HG02610 (cell line): ENCODE results near the gene PAPSS2.
"Not testable (repeated sequence)": the region's sequence is repeated elsewhere in the genome, so short reads cannot be mapped to it uniquely, and the experiment has no call there.

Experiments
- ATAC-seq: cut with Tn5 transposase; IDR thresholded peaks from one replicate; pipeline ENCODE4 v1.9.1; 2021; ENCODE audit warnings: mild to moderate bottlenecking, moderate library complexity; ENCODE audit not compliant: unreplicated experiment

Gene PAPSS2

DNA sequence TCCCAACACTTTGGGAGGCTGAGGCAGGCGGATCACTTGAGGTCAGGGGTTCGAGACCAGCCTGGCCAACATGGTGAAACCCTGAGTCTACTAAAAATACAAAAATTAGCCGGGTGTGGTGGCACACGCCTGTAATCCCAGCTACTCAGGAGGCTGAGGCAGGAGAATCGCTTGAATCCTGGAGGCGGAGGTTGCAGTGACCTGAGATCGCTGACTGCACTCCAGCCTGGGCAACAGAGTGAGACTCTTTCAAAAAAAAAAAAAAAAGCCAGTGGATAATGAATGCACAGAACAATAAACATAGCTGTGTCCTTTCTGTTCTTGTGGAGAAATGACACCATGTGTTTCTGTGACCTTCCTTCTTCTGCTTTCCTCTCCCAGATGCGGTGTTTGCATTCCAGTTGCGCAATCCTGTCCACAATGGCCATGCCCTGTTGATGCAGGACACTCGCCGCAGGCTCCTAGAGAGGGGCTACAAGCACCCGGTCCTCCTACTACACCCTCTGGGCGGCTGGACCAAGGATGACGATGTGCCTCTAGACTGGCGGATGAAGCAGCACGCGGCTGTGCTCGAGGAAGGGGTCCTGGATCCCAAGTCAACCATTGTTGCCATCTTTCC, 83.4 kb downstream of the PAPSS2 start:
- not testable (repeated sequence) for ATAC-seq

DNA sequence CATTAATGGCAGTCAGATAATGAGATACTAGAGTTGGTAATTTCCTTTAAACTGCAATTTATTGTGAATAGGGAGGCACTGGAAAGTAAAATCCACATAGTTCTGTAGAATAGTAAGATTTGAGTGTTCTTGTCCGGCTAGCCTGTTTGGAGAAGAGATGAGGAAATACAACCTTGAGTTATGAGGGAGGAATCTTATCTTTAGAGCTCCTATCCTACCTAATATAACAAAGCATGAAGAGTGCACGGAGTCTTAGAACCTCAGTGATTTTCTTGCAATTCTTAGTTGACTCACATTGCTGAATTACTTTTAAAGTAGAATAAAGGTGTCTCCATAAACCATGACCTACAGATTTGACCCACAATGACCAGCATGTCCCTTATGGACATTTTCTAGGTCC, 84.9 kb downstream of the PAPSS2 start:
- no peak for ATAC-seq

DNA sequence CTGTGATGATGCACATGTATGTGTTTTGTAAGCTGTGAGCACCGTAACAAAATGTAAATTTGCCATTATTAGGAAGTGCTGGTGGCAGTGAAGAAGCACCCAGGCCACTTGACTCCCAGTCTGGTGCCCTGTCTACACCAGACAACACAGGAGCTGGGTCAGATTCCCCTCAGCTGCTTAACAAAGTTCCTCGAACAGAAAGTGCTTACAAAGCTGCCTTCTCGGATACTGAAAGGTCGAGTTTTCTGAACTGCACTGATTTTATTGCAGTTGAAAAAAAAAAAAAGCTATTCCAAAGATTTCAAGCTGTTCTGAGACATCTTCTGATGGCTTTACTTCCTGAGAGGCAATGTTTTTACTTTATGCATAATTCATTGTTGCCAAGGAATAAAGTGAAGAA, 87.2 kb downstream of the PAPSS2 start:
- no peak for ATAC-seq

DNA sequence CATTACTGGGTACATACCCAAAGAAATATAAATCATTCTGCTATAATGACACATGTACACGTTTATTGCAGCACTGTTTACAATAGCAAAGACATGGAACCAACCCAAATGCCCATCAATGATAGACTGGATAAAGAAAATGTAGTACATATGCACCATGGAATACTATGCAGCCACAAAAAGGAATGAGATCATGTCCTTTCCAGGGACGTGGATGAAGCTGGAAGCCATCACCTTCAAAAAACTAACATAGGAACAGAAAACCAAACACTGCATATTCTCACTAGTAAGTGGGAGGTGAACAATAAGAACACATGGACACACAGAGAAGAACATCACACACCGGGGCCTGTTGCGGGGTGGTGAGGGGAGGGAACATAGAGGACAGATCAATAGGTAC, 88.6 kb downstream of the PAPSS2 start:
- ATAC-seq: not testable (repeated sequence)

GRCh38 chr10:87750001-87750671, 90.5 kb downstream of the PAPSS2 start:
- no peak for ATAC-seq

DNA sequence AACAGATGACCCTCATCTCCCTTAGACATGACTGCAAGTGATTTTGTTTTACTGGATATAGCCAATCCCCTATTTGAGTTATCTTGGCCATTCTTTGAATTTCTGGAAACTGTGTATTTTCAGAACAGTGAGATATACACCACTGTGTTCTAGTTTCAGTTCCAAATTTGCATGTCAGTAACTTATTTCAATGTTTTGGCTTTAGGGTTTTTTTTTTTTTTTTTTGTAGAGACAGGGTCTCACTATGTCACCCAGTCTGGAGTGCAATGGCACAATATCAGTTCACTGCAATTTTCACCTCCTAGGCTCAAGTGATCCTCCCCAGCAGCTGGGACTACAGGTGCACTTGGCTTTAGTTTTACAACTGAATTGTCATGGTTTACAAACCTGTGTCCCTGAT, 91.1 kb downstream of the PAPSS2 start:
- peak; percentile 46 for ATAC-seq

DNA sequence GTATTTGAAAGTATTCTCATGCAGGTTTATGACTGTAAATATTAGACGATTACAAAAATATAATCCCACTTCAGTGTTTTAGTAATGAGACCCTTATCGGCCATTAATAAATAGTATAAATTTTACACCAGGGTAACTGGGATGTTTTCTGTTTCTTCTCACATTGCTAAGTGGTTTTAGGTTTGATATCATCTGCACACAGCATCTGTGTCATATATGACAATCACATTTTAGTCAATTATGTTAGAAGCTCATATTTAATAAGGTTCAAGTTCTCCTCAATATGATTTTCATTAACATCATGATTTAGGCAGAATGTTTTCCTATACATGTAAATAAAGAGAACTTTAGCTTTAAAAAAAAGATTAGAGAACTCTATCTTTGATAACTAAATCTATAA, 91.6 kb downstream of the PAPSS2 start:
- ATAC-seq: no peak

- no peak for ATAC-seq
Observed at GRCh38 chr10:87752566-87752965, 92.9 kb downstream of the PAPSS2 start.

DNA sequence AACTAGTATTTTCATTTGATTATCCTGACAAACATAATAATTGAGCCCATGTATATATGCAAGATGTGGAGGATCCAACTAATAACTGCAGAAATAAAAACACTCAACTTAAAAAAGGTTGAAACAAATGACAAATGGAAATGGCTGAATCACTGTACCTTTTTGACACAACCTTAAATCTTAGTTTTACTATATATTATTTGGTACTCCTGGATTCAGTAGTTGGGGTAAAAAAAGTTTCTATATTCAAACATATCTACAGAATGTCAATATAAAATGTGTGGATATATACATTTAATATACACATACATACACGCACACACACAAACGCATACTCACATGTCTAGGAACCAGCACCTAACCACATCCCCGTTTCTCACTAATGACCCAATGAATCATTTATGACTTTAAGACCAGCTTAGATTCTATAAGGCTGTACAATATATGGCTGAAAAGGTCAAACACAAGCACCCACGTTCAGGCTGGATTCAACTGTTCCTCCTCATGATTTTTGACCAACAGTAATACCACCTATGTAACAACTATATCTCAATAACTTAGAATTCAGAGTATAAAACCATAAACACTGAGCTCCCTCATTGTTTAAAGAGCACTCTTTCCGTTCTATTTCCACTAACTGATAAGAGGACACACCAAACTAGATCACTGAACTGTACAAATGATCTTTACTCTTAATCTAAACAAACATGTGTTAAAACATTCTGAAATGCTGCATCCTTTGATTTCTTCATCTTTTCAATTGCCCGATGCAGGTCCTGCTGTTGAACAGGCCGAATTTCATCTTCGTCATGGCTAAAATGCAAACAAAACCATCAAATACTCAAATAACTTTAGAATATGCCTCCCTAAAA, 94.6 kb downstream of the PAPSS2 start:
- no peak for ATAC-seq

DNA sequence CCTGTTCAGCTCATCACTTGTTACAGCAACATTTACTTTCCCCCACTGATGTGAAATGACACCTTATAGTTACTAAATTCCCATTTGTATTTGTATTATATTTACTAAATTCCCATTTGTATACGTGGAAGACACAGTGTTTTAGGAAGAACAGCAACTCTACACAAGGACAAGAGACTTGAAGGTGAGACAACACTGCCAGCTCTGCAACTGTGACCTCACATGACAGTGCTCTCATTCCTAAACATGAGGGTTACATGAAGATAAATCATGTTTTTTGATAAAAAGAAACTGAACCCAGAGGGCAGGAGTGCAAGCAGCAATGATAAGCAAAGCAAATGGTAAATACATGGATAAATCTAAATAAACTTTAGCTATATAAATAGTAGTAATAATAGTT, 98.0 kb downstream of the PAPSS2 start:
- no peak for ATAC-seq

GRCh38 chr10:87759551-87759950, 99.9 kb downstream of the PAPSS2 start:
- ATAC-seq: no peak

DNA sequence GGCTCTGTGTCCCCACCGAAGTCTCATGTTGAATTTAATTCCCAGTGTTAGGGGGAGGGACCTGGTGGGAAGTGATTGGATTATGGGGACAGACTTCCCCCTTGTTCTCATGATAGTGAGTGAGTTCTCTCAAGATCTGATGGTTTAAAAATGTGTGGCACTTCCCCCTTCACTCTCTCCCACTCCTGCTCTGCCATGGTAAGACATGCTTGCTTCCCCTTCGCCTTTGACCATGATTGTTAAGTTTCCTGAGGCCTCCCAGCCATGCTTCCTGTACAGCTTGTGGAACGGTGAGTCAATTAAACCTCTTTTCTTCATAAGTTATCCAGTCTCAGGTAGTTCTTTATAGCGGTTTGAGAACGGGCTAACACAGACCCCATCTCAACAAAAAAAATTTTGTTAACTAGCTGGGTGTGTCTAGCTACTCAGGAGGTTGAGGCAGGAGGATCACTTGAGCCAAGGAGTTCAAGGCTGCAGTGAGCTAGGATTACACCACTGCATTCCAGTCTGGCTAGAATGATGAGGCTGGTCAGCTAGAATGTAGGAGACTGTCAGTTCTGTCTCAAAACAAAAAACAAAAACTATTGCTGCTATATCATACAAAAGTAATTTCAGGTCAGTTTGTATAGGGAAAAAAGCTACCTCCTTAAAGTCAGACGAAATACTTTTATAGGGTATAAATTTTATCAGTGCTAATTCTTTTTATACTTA, 100.7 kb downstream of the PAPSS2 start:
- no peak for ATAC-seq

GRCh38 chr10:87761153-87761552, 101.5 kb downstream of the PAPSS2 start:
- no peak for ATAC-seq

DNA sequence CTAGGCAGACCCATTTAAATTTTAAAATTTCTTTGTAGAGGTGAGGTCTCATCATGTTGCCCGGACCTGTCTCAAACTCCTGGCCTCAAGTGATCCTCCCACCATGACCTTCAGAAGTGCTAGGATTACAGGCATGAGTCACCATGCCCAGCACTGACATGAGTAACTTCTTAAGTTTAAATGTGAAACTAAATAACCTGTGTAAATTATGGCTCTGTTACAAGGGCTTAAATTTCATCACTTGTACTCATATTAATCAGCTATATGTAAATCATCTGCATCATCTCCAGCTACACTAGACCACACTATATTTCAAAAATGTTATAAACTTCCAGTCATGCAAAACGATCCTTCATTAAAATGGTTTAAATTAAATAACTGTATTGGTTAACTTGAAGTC, 102.2 kb downstream of the PAPSS2 start:
- ATAC-seq: peak; percentile 91

GRCh38 chr10:87763086-87763861, 103.6 kb downstream of the PAPSS2 start:
- ATAC-seq: no peak

GRCh38 chr10:87764072-87764934, 104.6 kb downstream of the PAPSS2 start:
- no peak for ATAC-seq

GRCh38 chr10:87765666-87766376, 106.1 kb downstream of the PAPSS2 start:
- no peak for ATAC-seq

GRCh38 chr10:87767253-87767652, 107.6 kb downstream of the PAPSS2 start:
- no peak for ATAC-seq
